SH-SY5Y (cell line): ENCODE results near the gene CTSZ.

Experiments
- GATA2 ChIP-seq: IDR thresholded peaks from 2 replicates; pipeline ENCODE4 v1.6.1; 2011; ENCODE audit warnings: mild to moderate bottlenecking, low read depth, low read length
- GATA3 ChIP-seq: IDR thresholded peaks from 2 replicates; pipeline ENCODE4 v1.6.1; 2011; ENCODE audit warnings: low read depth, mild to moderate bottlenecking, low read length, moderate library complexity

DNA sequence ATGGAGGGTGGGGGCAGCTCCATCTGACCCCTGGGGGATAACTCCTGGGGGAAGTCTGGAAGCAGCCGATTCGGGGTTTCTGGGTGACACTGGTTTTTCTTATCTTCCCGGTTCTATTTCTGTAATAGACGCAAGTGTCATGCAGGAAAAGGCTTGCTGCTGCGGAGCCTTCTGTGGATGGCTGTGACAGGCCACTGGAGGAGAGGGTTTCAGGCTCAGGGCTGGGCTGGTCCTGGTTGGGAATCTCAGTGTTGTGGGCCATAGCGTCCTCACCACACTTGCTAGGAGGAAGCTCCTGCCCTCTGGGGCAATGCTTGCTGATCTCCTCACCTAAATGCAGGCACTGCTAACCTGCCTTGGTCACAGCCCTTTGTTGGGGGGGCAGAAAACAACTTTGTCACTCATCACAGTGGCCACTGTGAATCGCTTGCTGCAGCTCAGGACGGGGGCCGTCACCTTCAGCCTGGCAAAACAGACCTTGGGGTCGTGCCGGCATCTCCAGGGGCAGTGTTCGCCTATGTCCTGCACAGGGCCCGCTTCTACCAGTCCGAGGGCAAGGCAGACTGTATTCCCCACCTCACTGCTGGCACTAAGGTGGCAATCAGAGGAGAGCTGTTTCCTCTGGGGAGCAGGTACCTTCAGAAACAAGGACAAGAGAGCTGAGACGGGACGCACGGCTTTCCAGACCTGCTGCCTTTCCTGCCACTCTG is 7.8 kb upstream of the CTSZ start:
- TF ChIP-seq GATA2 (no peak), GATA3 (no peak)
